GM23338 (cell line): ENCODE results near the gene TENT5C. TPM values are rescaled to one million over a fixed set of nuclear protein-coding genes. Genes with fewer than 3 reads are reported as not detected.

Source experiments
- ATAC-seq: fragments of 200-7000 bp; cut with Tn5 transposase; 3 replicates; pipeline ENCODE4 v1.9.1; 2020
- DNase-seq: peaks from one replicate; pipeline ENCODE4 v3.0.0-alpha.2; 2015; ENCODE audit warnings: low spot score
- H2AFZ ChIP-seq: fragments of 200-600 bp; sonication (generic); 2 replicates; pipeline ENCODE4 v1.8.0; 2016; ENCODE audit warnings: antibody characterized with exemption, mild to moderate bottlenecking, moderate library complexity
- H3F3A ChIP-seq: fragments of 200-600 bp; sonication (generic); replicated peaks from 2 replicates; pipeline ENCODE4 v1.8.0; 2017; ENCODE audit warnings: antibody characterized with exemption, mixed run types, low read depth
- H3K27ac ChIP-seq: fragments of 200-600 bp; sonication (generic); 2 replicates; pipeline ENCODE4 v1.6.1; 2016; ENCODE audit warnings: low read depth
- H3K27me3 ChIP-seq: fragments of 200-600 bp; sonication (generic); 2 replicates; pipeline ENCODE4 v1.8.0; 2016; ENCODE audit warnings: mild to moderate bottlenecking, mixed run types, moderate library complexity; ENCODE audit not compliant: insufficient read depth
- H3K36me3 ChIP-seq: fragments of 200-600 bp; sonication (generic); 2 replicates; pipeline ENCODE4 v1.8.0; 2016; ENCODE audit warnings: mild to moderate bottlenecking; ENCODE audit not compliant: insufficient read depth
- H3K4me1 ChIP-seq: fragments of 200-600 bp; sonication (generic); 2 replicates; pipeline ENCODE4 v1.8.0; 2016; ENCODE audit warnings: mild to moderate bottlenecking, moderate library complexity; ENCODE audit not compliant: insufficient read depth
- H3K4me2 ChIP-seq: fragments of 200-600 bp; sonication (generic); 2 replicates; pipeline ENCODE4 v1.7.1; 2017; ENCODE audit warnings: mixed run types
- H3K4me3 ChIP-seq: fragments of 200-600 bp; sonication (generic); 2 replicates; pipeline ENCODE4 v1.6.1; 2016; ENCODE audit warnings: mixed run types
- H3K79me2 ChIP-seq: fragments of 200-600 bp; sonication (generic); replicated peaks from 2 replicates; pipeline ENCODE4 v1.8.0; 2017; ENCODE audit warnings: mild to moderate bottlenecking; ENCODE audit not compliant: insufficient read depth
- H3K9me2 ChIP-seq: fragments of 200-600 bp; sonication (generic); 2 replicates; pipeline ENCODE4 v1.8.0; 2017; ENCODE audit not compliant: insufficient read depth
- H4K20me1 ChIP-seq: fragments of 200-600 bp; sonication (generic); replicated peaks from 2 replicates; pipeline ENCODE4 v1.8.0; 2017; ENCODE audit warnings: mild to moderate bottlenecking; ENCODE audit not compliant: insufficient read depth
- H3K27ac Mint-ChIP-seq: 2 replicates; pipeline ENCODE4 v1.8.0; 2020; ENCODE audit warnings: inconsistent platforms, mild to moderate bottlenecking, moderate library complexity, mixed read lengths
- H3K27me3 Mint-ChIP-seq: 3 replicates; pipeline ENCODE4 v1.8.0; 2022; ENCODE audit warnings: low read depth, mild to moderate bottlenecking, moderate library complexity, mixed read lengths, inconsistent platforms; ENCODE audit not compliant: insufficient read depth, poor library complexity
- H3K36me3 Mint-ChIP-seq: 3 replicates; pipeline ENCODE4 v1.8.0; 2021; ENCODE audit warnings: low read depth, mild to moderate bottlenecking, inconsistent platforms, moderate library complexity, mixed read lengths
- H3K4me1 Mint-ChIP-seq: 3 replicates; pipeline ENCODE4 v1.8.0; 2020; ENCODE audit warnings: mild to moderate bottlenecking, inconsistent platforms, mixed read lengths
- H3K4me3 Mint-ChIP-seq: 3 replicates; pipeline ENCODE4 v1.8.0; 2021; ENCODE audit warnings: moderate library complexity, mild to moderate bottlenecking, inconsistent platforms, mixed read lengths
- H3K9me3 Mint-ChIP-seq: 3 replicates; pipeline ENCODE4 v1.8.0; 2020; ENCODE audit warnings: moderate library complexity, mild to moderate bottlenecking, inconsistent platforms, mixed read lengths
- CREB1 ChIP-seq: fragments of 250-450 bp; sonication (Bioruptor Pico); IDR thresholded peaks from 2 replicates; pipeline ENCODE4 v1.5.0; 2020; ENCODE audit warnings: low read depth, mild to moderate bottlenecking, moderate library complexity
- EZH2 ChIP-seq: fragments of 200-600 bp; sonication (generic); IDR thresholded peaks from one replicate; pipeline ENCODE4 v1.8.0; 2017; ENCODE audit warnings: antibody characterized with exemption, mild to moderate bottlenecking, low read depth; ENCODE audit not compliant: unreplicated experiment
- JUNB ChIP-seq: IDR thresholded peaks from one replicate; pipeline ENCODE4 v1.6.1; 2016; ENCODE audit warnings: antibody characterized with exemption; ENCODE audit not compliant: unreplicated experiment
- POLR2AphosphoS5 ChIP-seq: IDR thresholded peaks from 2 replicates; pipeline ENCODE4 v1.6.1; 2016; ENCODE audit warnings: antibody characterized with exemption, low read depth
- STAT1 ChIP-seq: IDR thresholded peaks from one replicate; pipeline ENCODE4 v1.6.1; 2016; ENCODE audit warnings: antibody characterized with exemption; ENCODE audit not compliant: unreplicated experiment
- ZNF114 ChIP-seq: fragments of 250-450 bp; sonication (Bioruptor Pico); IDR thresholded peaks from 2 replicates; pipeline ENCODE4 v1.5.0; 2020; ENCODE audit warnings: mild to moderate bottlenecking, moderate library complexity
- ZNF462 ChIP-seq: fragments of 250-450 bp; sonication (Bioruptor Pico); IDR thresholded peaks from 2 replicates; pipeline ENCODE4 v1.5.0; 2020; ENCODE audit warnings: mild to moderate bottlenecking, moderate library complexity
- polyA plus RNA-seq: library from polyadenylated mRNA; unstranded; fragments of >200 nt; fragmentation: Nextera tagmentation; extraction: Ambion mirVana; gene quantifications from 2 replicates; pipeline ENCODE4 v1.2.1, GENCODE V29; 2016
- total RNA-seq: library from RNA; depleted of rRNA; stranded (reverse); fragments of >200 nt; shearing (Covaris generic); gene quantifications from 2 replicates; pipeline ENCODE4 v1.2.3, GENCODE V29; 2014
- TF ChIP-seq, protein P1 (sequence below), 2 experiments: fragments of 200-600 bp in 1 of 2; sonication (generic) in 1 of 2; conservative IDR thresholded peaks; 2 replicates each; pipeline versions ENCODE4 v1.5.1 to v1.6.1; 2016 to 2017; ENCODE audit warnings: antibody characterized with exemption in 2 of 2, low read depth in 2 of 2, mild to moderate bottlenecking in 2 of 2, moderate library complexity in 1 of 2

Gene TENT5C
- total and polyA plus RNA-seq, 2 experiments from 2014 or later, result 0.23 to 0.80 TPM

DNA sequence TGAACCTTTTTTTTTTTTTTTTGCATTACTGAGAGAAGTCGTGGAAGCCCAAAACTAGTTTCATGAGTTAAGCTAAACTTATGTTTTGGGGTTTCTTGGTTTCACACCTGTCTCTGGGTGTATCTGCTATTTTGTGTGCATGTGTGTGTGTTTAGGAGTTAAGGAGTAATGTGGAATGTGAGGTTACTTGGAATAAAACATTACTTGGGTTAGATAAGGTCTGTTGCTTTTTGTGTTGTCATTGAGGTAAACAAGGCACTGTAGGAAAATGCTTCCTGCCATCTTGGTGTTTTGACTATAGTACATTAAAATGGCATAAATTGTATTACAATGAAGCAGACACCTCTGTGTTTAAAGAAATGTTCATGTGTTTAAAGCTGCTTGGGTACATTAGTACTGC lies 2.9 kb downstream of the TENT5C start:
- Histone ChIP-seq H3K79me2 (no peaks in the 10 kb centered on the region), H4K20me1 (no peaks in the 10 kb centered on the region), H3K36me3 (no peaks in the 10 kb centered on the region), H2AFZ (no peak overlapping the region), H3F3A (no peaks in the 10 kb centered on the region), H3K4me3 (no peak overlapping the region), H3K27ac (no peak overlapping the region), H3K27me3 (peaks cover 46% of the 10 kb centered on the region), H3K4me1 (peaks cover 21% of the 10 kb centered on the region), H3K9me2 (no peaks in the 10 kb centered on the region), H3K4me2 (no peak overlapping the region)
- Mint-ChIP-seq H3K4me1 (peaks cover 31% of the 10 kb centered on the region), H3K36me3 (no peaks in the 10 kb centered on the region), H3K27ac (no peak overlapping the region), H3K4me3 (no peak overlapping the region), H3K9me3 (no peaks in the 10 kb centered on the region), H3K27me3 (peaks cover 29% of the 10 kb centered on the region)
- TF ChIP-seq STAT1 (no peak), EZH2 (no peak), ZNF114 (no peak), POLR2AphosphoS5 (no peak)
- ATAC-seq, result no peak
- DNase-seq, result no peak

- Mint-ChIP-seq H3K4me1 (peaks cover 31% of the 10 kb centered on the region), H3K36me3 (no peaks in the 10 kb centered on the region), H3K27ac (no peak overlapping the region), H3K27me3 (peaks cover 29% of the 10 kb centered on the region), H3K9me3 (no peaks in the 10 kb centered on the region), H3K4me3 (no peak overlapping the region)
- no peaks in the 10 kb centered on the region for H3K9me2 ChIP-seq
- H3K4me3 ChIP-seq, result no peak overlapping the region
- no peaks in the 10 kb centered on the region for H3K36me3 ChIP-seq
- no peaks in the 10 kb centered on the region for H4K20me1 ChIP-seq
- peaks cover 38% of the 10 kb centered on the region for H3K27me3 ChIP-seq
- peaks cover 21% of the 10 kb centered on the region for H3K4me1 ChIP-seq
- H2AFZ ChIP-seq, result no peak overlapping the region
- DNase-seq (no peak), ATAC-seq (no peak)
- no peak overlapping the region for H3K27ac ChIP-seq
- no peak overlapping the region for H3K4me2 ChIP-seq
- no peak for TF ChIP-seq EZH2
- no peaks in the 10 kb centered on the region for H3K79me2 ChIP-seq
- H3F3A ChIP-seq, result no peaks in the 10 kb centered on the region
Measured at GRCh38 chr1:117609471-117609911, 3.6 kb downstream of the TENT5C start.

GRCh38 chr1:117610036-117610435 lies 4.2 kb downstream of the TENT5C start:
- no peak overlapping the region for H3K27ac ChIP-seq
- Mint-ChIP-seq H3K4me1 (peaks cover 33% of the 10 kb centered on the region), H3K9me3 (no peaks in the 10 kb centered on the region), H3K4me3 (no peak overlapping the region), H3K36me3 (no peaks in the 10 kb centered on the region), H3K27ac (no peak overlapping the region), H3K27me3 (peaks cover 29% of the 10 kb centered on the region)
- ATAC-seq (no peak), DNase-seq (no peak)
- no peaks in the 10 kb centered on the region for H3K36me3 ChIP-seq
- peaks cover 33% of the 10 kb centered on the region for H3K27me3 ChIP-seq
- H3K4me3 ChIP-seq, result no peak overlapping the region
- no peak overlapping the region for H2AFZ ChIP-seq
- H3K4me1 ChIP-seq, result peaks cover 15% of the 10 kb centered on the region
- H3K4me2 ChIP-seq, result no peak overlapping the region
- no peaks in the 10 kb centered on the region for H3K79me2 ChIP-seq
- H3K9me2 ChIP-seq, result no peaks in the 10 kb centered on the region
- H4K20me1 ChIP-seq, result no peaks in the 10 kb centered on the region
- H3F3A ChIP-seq, result no peaks in the 10 kb centered on the region
- TF ChIP-seq ZNF462 (no peak), JUNB (no peak), CREB1 (CRISPR knock-in tag) (no peak), ZNF114 (no peak)
- TF ChIP-seq, protein P1, sequence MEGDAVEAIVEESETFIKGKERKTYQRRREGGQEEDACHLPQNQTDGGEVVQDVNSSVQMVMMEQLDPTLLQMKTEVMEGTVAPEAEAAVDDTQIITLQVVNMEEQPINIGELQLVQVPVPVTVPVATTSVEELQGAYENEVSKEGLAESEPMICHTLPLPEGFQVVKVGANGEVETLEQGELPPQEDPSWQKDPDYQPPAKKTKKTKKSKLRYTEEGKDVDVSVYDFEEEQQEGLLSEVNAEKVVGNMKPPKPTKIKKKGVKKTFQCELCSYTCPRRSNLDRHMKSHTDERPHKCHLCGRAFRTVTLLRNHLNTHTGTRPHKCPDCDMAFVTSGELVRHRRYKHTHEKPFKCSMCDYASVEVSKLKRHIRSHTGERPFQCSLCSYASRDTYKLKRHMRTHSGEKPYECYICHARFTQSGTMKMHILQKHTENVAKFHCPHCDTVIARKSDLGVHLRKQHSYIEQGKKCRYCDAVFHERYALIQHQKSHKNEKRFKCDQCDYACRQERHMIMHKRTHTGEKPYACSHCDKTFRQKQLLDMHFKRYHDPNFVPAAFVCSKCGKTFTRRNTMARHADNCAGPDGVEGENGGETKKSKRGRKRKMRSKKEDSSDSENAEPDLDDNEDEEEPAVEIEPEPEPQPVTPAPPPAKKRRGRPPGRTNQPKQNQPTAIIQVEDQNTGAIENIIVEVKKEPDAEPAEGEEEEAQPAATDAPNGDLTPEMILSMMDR (conservative IDR thresholded peaks at IDR 0.05; ENCODE audit: low read depth in 2 of 2), result no peak
